Fibroblast of lung (primary cell): Measurements from ENCODE around the gene PHF20. TPM values are rescaled to one million over a fixed set of nuclear protein-coding genes. Genes with fewer than 3 reads are reported as not detected.
"Not testable (repeated sequence)": the region's sequence is repeated elsewhere in the genome, so short reads cannot be mapped to it uniquely, and the experiment has no call there.

ENCODE experiments used
- DNase-seq, 2 donors: peaks; one replicate each; pipeline versions ENCODE4 v3.0.0 to v3.0.0-alpha.2; 2010; ENCODE audit warnings: low read depth in 2 of 2
- H2AFZ ChIP-seq: 2 replicates; pipeline ENCODE4 v1.5.1; 2012; ENCODE audit warnings: low read length, control low read depth, inconsistent platforms
- H3K27ac ChIP-seq: 2 replicates; pipeline ENCODE4 v1.5.1; 2011; ENCODE audit warnings: low read length, control low read depth; ENCODE audit not compliant: insufficient read depth
- H3K27me3 ChIP-seq: 2 replicates; pipeline ENCODE4 v1.5.1; 2011; ENCODE audit warnings: mild to moderate bottlenecking, low read length; ENCODE audit not compliant: control insufficient read depth, insufficient read depth
- H3K36me3 ChIP-seq: 2 replicates; pipeline ENCODE4 v1.5.1; 2011; ENCODE audit warnings: low read length; ENCODE audit not compliant: control insufficient read depth, insufficient read depth
- H3K4me1 ChIP-seq: 2 replicates; pipeline ENCODE4 v1.5.1; 2011; ENCODE audit warnings: low read length; ENCODE audit not compliant: control insufficient read depth, insufficient read depth; ENCODE audit errors: extremely low read depth
- H3K4me2 ChIP-seq: 2 replicates; pipeline ENCODE4 v1.5.1; 2011; ENCODE audit warnings: low read length, control low read depth; ENCODE audit not compliant: insufficient read depth; ENCODE audit errors: extremely low read depth
- H3K4me3 ChIP-seq, 4 experiments: fragments of 200-600 bp in 1 of 4; sonication (generic) in 1 of 4; replicated peaks in 1 of 4; 2 replicates each; pipeline ENCODE4 v1.5.1; 2011 to 2016; ENCODE audit warnings: low read length in 4 of 4, low read depth in 3 of 4, mild to moderate bottlenecking in 3 of 4, control low read depth in 2 of 4, inconsistent platforms in 1 of 4, mixed read lengths in 1 of 4; ENCODE audit not compliant: insufficient read depth in 1 of 4; ENCODE audit errors: control extremely low read depth in 1 of 4
- H3K79me2 ChIP-seq: 2 replicates; pipeline ENCODE4 v1.5.1; 2012; ENCODE audit warnings: mild to moderate bottlenecking, low read length, inconsistent platforms; ENCODE audit not compliant: control insufficient read depth, insufficient read depth
- H3K9ac ChIP-seq: 2 replicates; pipeline ENCODE4 v1.5.1; 2011; ENCODE audit warnings: mild to moderate bottlenecking, low read length, control low read depth; ENCODE audit not compliant: insufficient read depth
- H3K9me3 ChIP-seq: 2 replicates; pipeline ENCODE4 v1.5.1; 2012; ENCODE audit warnings: low read depth, low read length; ENCODE audit not compliant: control insufficient read depth, insufficient read depth
- H4K20me1 ChIP-seq: 2 replicates; pipeline ENCODE4 v1.5.1; 2011; ENCODE audit warnings: low read length; ENCODE audit not compliant: control insufficient read depth, insufficient read depth; ENCODE audit errors: extremely low read depth
- CTCF ChIP-seq, 2 donors: IDR thresholded peaks in 1 of 2; conservative IDR thresholded peaks in 1 of 2; 1 replicate in 1 of 2; 2 replicates in 1 of 2; pipeline ENCODE4 v1.5.1; 2011 to 2012; ENCODE audit warnings: low read length in 2 of 2, control low read depth in 1 of 2, inconsistent platforms in 1 of 2, low read depth in 1 of 2, mild to moderate bottlenecking in 1 of 2
- EZH2 ChIP-seq: IDR thresholded peaks from 2 replicates; pipeline ENCODE4 v1.5.1; 2012; ENCODE audit warnings: low read length, control low read depth, mild to moderate bottlenecking; ENCODE audit errors: missing control alignments
- polyA minus RNA-seq: library from RNA; depleted of rRNA, polyadenylated mRNA; stranded (reverse); fragments of >200 nt; gene quantifications from 2 replicates; pipeline ENCODE4 v1.2.3, GENCODE V29; 2011; ENCODE audit warnings: low replicate concordance
- polyA plus RNA-seq, 2 donors: library from polyadenylated mRNA; depleted of rRNA in 1 of 2; stranded (reverse) in 1 of 2; unstranded in 1 of 2; fragments of >200 nt; gene quantifications; 2 replicates each; pipeline ENCODE4 v1.2.1, GENCODE V29; 2011 to 2012; ENCODE audit warnings: missing spikeins in 1 of 2
- total RNA-seq: library from RNA; depleted of rRNA; stranded (reverse); fragments of >200 nt; gene quantifications from 2 replicates; pipeline ENCODE4 v1.2.1, GENCODE V29; 2014

The PHF20 gene
- total RNA-seq: 28.2 and 40.1 TPM in 2 replicates
- polyA plus RNA-seq: 31.4 and 32.5 TPM in 2 replicates
- polyA plus RNA-seq (2012): 24.4 and 29.6 TPM in 2 replicates
- 49.2 and 74.5 TPM in 2 replicates for polyA minus RNA-seq

- Histone ChIP-seq H3K4me2 (peak within 1 kb of the TSS; percentile 68), H3K4me1 (peaks cover 20% of the 10 kb centered on the region), H3K27me3 (no peaks in the 10 kb centered on the region), H4K20me1 (no peaks in the 10 kb centered on the region), H3K9me3 (no peaks in the 10 kb centered on the region), H3K4me3 (peak within 1 kb of the TSS; percentile 74 to 97 (median 82)), H3K27ac (peak within 1 kb of the TSS; percentile 71), H2AFZ (peak within 1 kb of the TSS; percentile 15), H3K36me3 (no peaks in the 10 kb centered on the region), H3K9ac (peak within 1 kb of the TSS; percentile 86), H3K79me2 (peaks cover 39% of the 10 kb centered on the region)
- peak; percentile 93 to 98 for DNase-seq
- TF ChIP-seq EZH2 (no peak), CTCF (conservative IDR thresholded peaks at IDR 0.05 in 1 of 2, IDR thresholded peaks at IDR 0.05 in 1 of 2; ENCODE audit: low read depth in 1 of 2, low read length in 2 of 2) (no peak)
Observed at GRCh38 chr20:35771689-35772562, at the start of gene PHF20. Gene PHF20, plus strand, starts transcription at chr20:35772015. Its CDS starts 29,508 bp downstream, at chr20:35801523.

- H3K36me3 ChIP-seq: peaks cover 42% of the 10 kb centered on the region
- not testable (repeated sequence) for H3K4me1 ChIP-seq, DNase-seq, H4K20me1 ChIP-seq, H2AFZ ChIP-seq, H3K9ac ChIP-seq, H3K9me3 ChIP-seq, H3K4me2 ChIP-seq, H3K27me3 ChIP-seq, H3K27ac ChIP-seq, H3K4me3 ChIP-seq
- H3K79me2 ChIP-seq: peaks cover 84% of the 10 kb centered on the region
Observed at GRCh38 chr20:35723275-35723639, 48.6 kb upstream of the PHF20 start.

GRCh38 chr20:35723652-35724320 lies 48.0 kb upstream of the PHF20 start:
- H3K9me3 ChIP-seq, H3K4me3 ChIP-seq, DNase-seq, H3K4me2 ChIP-seq, H3K27me3 ChIP-seq, H3K9ac ChIP-seq, H4K20me1 ChIP-seq, H3K4me1 ChIP-seq, H2AFZ ChIP-seq, H3K27ac ChIP-seq: not testable (repeated sequence)
- Histone ChIP-seq H3K36me3 (peaks cover 42% of the 10 kb centered on the region), H3K79me2 (peaks cover 86% of the 10 kb centered on the region)
